OCI-LY1 (cell line): Measurements from ENCODE around the gene IRF1.

Source experiments
- H2AFZ ChIP-seq: fragments of 200-600 bp; sonication (generic), shearing (Covaris generic); 2 replicates; pipeline ENCODE4 v1.6.0; 2014; ENCODE audit warnings: antibody characterized with exemption, mild to moderate bottlenecking, low read length
- H3F3A ChIP-seq: fragments of 200-600 bp; sonication (generic), shearing (Covaris generic); 2 replicates; pipeline ENCODE4 v1.6.0; 2014; ENCODE audit warnings: mild to moderate bottlenecking, antibody characterized with exemption, low read length, moderate library complexity; ENCODE audit not compliant: insufficient read depth
- H3K27ac ChIP-seq: fragments of 200-600 bp; sonication (generic); 2 replicates; pipeline ENCODE4 v1.5.1; 2014; ENCODE audit warnings: low read length, mixed run types, mild to moderate bottlenecking, low read depth; ENCODE audit not compliant: poor library complexity, severe bottlenecking
- H3K27me3 ChIP-seq: fragments of 200-600 bp; sonication (generic); 2 replicates; pipeline ENCODE4 v1.6.0; 2014; ENCODE audit warnings: antibody characterized with exemption, mild to moderate bottlenecking, low read length, moderate library complexity; ENCODE audit not compliant: insufficient read depth
- H3K36me3 ChIP-seq: fragments of 200-600 bp; sonication (generic); 2 replicates; pipeline ENCODE4 v1.6.1; 2014; ENCODE audit warnings: mild to moderate bottlenecking, antibody characterized with exemption, low read length, moderate library complexity, mixed read lengths; ENCODE audit not compliant: insufficient read depth
- H3K4me1 ChIP-seq: fragments of 200-600 bp; sonication (generic); 2 replicates; pipeline ENCODE4 v1.5.1; 2014; ENCODE audit warnings: mild to moderate bottlenecking, low read length, moderate library complexity; ENCODE audit not compliant: insufficient read depth, severe bottlenecking
- H3K4me2 ChIP-seq: fragments of 200-600 bp; sonication (generic), shearing (Covaris generic); 2 replicates; pipeline ENCODE4 v1.6.1; 2014; ENCODE audit warnings: low read length
- H3K4me3 ChIP-seq: fragments of 200-600 bp; sonication (generic); 2 replicates; pipeline ENCODE4 v1.5.1; 2014; ENCODE audit warnings: low read length, low read depth, mild to moderate bottlenecking, mixed read lengths; ENCODE audit not compliant: poor library complexity, severe bottlenecking
- H3K79me2 ChIP-seq: fragments of 200-600 bp; shearing (Covaris generic); 2 replicates; pipeline ENCODE4 v1.6.1; 2016; ENCODE audit warnings: mixed run types, low read length, mixed read lengths; ENCODE audit not compliant: insufficient read depth
- H3K9ac ChIP-seq: fragments of 200-600 bp; sonication (generic), shearing (Covaris generic); 2 replicates; pipeline ENCODE4 v1.6.1; 2014; ENCODE audit warnings: mild to moderate bottlenecking, low read length, mixed read lengths
- H3K9me2 ChIP-seq: fragments of 200-600 bp; sonication (generic), shearing (Covaris generic); 2 replicates; pipeline ENCODE4 v1.6.1; 2014; ENCODE audit warnings: low read depth, mild to moderate bottlenecking, low read length, mixed read lengths
- H3K9me3 ChIP-seq: fragments of 200-600 bp; shearing (Covaris generic); 2 replicates; pipeline ENCODE4 v1.6.1; 2014; ENCODE audit warnings: low read length, mixed read lengths
- H4K20me1 ChIP-seq: fragments of 200-600 bp; sonication (generic), shearing (Covaris generic); 2 replicates; pipeline ENCODE4 v1.6.0; 2016; ENCODE audit warnings: mild to moderate bottlenecking, low read length; ENCODE audit not compliant: insufficient read depth
- CTCF ChIP-seq: fragments of 200-600 bp; sonication (generic), shearing (Covaris generic); IDR thresholded peaks from 2 replicates; pipeline ENCODE4 v1.5.1; 2017; ENCODE audit warnings: mild to moderate bottlenecking, antibody characterized with exemption, low read length, moderate library complexity, mixed read lengths
- EZH2 ChIP-seq: fragments of 200-600 bp; sonication (generic), shearing (Covaris generic); IDR thresholded peaks from 2 replicates; pipeline ENCODE4 v1.8.0; 2017; ENCODE audit warnings: borderline replicate concordance, mixed run types, mild to moderate bottlenecking, antibody characterized with exemption, low read length, moderate library complexity, mixed read lengths

The IRF1 gene

GRCh38 chr5:132431632-132432031, 58.9 kb downstream of the IRF1 start:
- Histone ChIP-seq H4K20me1 (no peaks in the 10 kb centered on the region), H3K79me2 (no peaks in the 10 kb centered on the region)

More at GRCh38 chr5:132431632-132432031, 58.9 kb downstream of the IRF1 start:
- no peak overlapping the region for H2AFZ ChIP-seq
- TF ChIP-seq EZH2 = no peak
- TF ChIP-seq CTCF = no peak
- no peaks in the 10 kb centered on the region for H3K9me2 ChIP-seq
- no peak overlapping the region for H3K27ac ChIP-seq
- no peaks in the 10 kb centered on the region for H3K36me3 ChIP-seq
- H3K9me3 ChIP-seq = no peaks in the 10 kb centered on the region
- H3K4me2 ChIP-seq = no peak overlapping the region
- peaks cover 13% of the 10 kb centered on the region for H3K4me1 ChIP-seq
- H3K9ac ChIP-seq = no peak overlapping the region
- no peak overlapping the region for H3K4me3 ChIP-seq
- no peaks in the 10 kb centered on the region for H3F3A ChIP-seq
- H3K27me3 ChIP-seq = no peaks in the 10 kb centered on the region
